WI38 (cell line): ENCODE data around the gene SERBP1.

Experiments
- H3K4me3 ChIP-seq: 2 replicates; pipeline ENCODE4 v1.5.1; 2011; ENCODE audit warnings: low read depth, mild to moderate bottlenecking, control low read depth, low read length
- CTCF ChIP-seq: IDR thresholded peaks from 2 replicates; pipeline ENCODE4 v1.5.1; 2012; ENCODE audit warnings: low read depth, mild to moderate bottlenecking, control low read depth, low read length

Gene SERBP1

GRCh38 chr1:67440339-67440738, 10.1 kb upstream of the SERBP1 start:
- no peak for TF ChIP-seq CTCF

GRCh38 chr1:67439277-67440029, 9.3 kb upstream of the SERBP1 start:
- H3K4me3 ChIP-seq = no peak overlapping the region
- TF ChIP-seq CTCF = no peak

More at GRCh38 chr1:67440339-67440738, 10.1 kb upstream of the SERBP1 start:
- H3K4me3 ChIP-seq = no peak overlapping the region

GRCh38 chr1:67437961-67438360, 7.8 kb upstream of the SERBP1 start:
- no peak for TF ChIP-seq CTCF
- no peak overlapping the region for H3K4me3 ChIP-seq

- no peak for TF ChIP-seq CTCF
Measured at GRCh38 chr1:67436511-67437055, 6.4 kb upstream of the SERBP1 start.

GRCh38 chr1:67434491-67434890, 4.3 kb upstream of the SERBP1 start:
- TF ChIP-seq CTCF = no peak
- no peak overlapping the region for H3K4me3 ChIP-seq

More at GRCh38 chr1:67436511-67437055, 6.4 kb upstream of the SERBP1 start:
- no peak overlapping the region for H3K4me3 ChIP-seq

- H3K4me3 ChIP-seq = no peak overlapping the region
- TF ChIP-seq CTCF = no peak
Measured at GRCh38 chr1:67433837-67434236, 3.6 kb upstream of the SERBP1 start.

GRCh38 chr1:67432745-67433144, 2.5 kb upstream of the SERBP1 start:
- no peak overlapping the region for H3K4me3 ChIP-seq
- no peak for TF ChIP-seq CTCF
